CD1c-positive myeloid dendritic cell (primary cell): ENCODE measurements around the gene KIF26B.

Experiments used
- DNase-seq: peaks from one replicate; pipeline ENCODE4 v3.0.0-alpha.2; 2016; ENCODE audit errors: extremely low spot score

KIF26B gene

DNA sequence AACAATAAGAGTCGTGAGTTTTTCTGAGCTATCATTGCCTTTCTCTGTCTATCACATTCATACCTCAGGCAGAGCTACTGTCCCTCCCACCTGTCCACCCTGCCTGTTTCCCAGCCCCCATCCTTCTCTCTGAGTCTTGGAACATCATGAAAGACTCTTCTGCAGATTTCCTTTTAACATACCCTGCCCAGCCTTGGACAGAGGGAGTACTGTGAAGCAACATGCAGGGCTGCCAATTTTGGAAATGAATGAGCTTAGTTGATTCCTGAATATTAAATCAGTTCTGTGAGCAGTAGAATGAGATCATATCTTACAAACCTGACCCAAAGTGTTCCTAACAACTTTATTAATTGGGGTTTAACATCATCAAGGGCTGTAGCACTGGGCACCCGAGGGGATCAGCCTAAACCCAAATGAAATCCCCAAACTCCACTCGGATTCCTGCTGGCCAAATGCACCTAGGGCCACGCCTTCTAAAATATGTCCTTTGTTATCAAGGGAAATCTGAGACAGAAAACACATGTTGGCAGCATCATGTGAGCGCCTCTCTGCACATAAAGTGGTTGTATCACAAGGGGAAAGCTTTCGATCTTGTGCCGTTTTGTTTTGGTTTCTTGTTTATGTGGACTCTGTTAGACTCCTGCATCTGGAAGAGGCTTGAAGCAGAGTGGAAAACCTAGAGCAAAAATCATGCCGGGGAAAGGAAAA lies 357.6 kb downstream of the KIF26B start:
- DNase-seq: no peak

DNA sequence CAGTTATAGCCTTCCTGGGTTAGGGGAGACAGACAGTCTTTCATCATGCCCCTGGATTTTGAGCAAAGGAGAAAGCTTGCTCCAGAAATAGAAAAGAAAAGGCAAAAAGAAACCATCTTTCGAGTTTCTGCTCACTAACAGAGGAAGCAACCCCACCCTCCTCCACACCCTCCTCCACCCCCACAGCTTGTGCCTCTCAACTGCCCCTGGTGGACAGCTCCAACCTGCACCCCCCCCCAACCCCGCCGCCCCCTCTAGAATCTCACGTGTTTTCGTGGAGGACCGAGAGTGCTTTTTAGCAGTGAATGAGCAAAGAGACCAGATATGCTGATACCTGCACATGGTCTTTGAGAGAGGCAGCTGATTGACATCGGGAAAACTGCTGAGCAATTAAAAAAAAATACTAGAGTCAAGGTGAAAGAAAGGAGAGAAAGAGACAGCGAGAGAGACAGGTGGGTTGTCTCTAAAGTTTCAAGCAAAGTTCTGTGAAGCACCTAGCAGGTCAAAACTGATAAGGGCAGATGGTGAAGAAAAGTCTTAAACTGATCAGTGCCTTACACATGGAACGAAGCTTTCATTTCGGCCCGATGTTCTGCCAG lies 358.3 kb downstream of the KIF26B start:
- peak; percentile 42 for DNase-seq

DNA sequence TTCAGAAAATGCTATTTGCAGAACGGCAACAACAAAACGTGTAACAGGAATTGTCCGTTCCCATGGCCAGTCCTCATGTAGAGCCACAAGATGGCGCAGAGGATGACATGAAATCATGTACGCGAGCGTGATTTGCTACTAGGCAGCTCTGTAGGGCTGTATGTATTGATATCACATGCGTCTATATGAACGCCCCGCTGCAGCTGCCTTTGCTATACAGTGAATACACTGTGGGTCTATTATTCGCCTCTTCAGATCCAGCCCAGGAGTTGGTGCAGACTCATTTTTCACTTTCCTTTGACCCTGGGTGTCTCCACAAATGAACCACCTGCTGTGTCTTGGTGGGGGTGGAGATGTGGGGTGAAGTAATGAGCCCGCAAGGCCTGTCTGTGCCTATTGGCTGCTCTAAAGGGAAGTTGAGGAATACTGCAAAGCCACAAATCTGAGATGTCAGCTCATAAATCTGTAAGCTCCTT lies 361.5 kb downstream of the KIF26B start:
- peak; percentile 6 for DNase-seq

DNA sequence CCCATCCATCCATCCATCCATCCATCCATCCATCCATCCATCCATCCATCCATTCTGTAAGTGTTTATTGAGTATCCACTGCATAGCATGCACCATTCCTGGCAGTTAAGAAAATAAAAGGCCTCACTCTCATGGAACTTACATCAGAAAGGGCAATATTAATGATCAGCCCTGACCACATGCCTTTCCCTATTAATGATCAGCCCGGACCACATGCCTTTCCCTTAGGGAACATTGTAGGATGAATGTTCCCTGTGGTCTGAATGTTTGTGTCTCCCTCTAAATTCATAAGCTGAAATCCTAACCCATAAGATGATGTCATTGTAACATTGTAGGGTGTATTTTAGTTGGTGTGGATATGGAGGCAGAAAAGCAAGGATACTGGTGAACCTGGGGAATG lies 365.8 kb downstream of the KIF26B start:
- DNase-seq: no peak

DNA sequence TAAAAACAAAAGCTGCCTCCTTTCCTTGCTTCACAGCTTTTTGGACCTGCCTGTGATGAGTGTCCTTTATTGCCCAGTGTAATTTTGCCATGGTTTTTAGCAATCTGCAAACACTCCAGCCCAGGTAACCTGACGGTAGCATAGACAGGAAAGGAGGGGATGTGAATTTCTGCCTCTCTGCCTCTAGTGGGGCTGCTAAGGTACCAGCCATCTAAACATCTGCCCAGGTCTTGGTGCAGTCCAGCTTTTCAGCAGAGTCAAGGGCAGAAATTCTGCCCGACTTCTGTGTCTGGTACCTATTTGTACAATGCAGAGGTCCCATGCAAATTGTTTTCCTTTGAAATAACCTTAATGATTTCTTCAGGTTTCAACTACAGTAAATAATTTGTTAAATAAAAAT lies 371.4 kb downstream of the KIF26B start:
- no peak for DNase-seq

DNA sequence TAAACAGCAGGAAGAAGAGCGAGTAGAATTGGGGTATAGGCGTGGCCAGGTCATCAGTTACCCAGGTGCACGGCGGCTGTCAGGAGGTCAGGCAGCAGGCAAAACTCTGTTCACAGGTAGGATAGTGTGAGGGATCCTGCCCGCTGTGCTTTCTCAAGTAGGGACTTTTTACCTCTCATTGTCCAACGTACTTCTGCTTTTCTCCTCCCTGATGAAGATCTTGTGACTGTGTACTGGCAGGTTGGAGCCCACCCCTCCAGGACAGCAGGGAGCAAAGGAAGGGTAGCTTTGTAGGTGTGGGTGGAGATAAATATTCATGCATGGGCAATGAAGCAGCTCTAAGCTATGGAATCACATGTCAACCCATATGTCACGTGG lies 373.5 kb downstream of the KIF26B start:
- no peak for DNase-seq

DNA sequence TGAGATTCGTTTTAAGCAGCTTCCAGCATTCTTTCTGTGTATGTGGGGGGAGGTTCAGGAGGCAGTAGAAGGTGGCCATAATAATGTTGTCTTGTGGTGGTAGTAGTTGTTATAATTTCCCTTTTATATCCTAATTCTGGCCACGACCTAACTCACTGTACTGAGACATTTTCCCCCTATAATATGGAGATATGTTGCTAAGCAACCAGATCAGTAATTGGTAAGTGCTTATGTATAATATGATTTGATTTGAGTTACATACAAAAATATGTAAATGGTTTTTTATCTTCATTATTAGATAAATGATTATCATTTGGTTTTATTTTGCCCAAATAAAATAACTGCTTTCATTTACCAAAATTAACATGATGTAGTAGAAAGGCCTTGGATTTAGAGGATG lies 376.2 kb downstream of the KIF26B start:
- DNase-seq: no peak

DNA sequence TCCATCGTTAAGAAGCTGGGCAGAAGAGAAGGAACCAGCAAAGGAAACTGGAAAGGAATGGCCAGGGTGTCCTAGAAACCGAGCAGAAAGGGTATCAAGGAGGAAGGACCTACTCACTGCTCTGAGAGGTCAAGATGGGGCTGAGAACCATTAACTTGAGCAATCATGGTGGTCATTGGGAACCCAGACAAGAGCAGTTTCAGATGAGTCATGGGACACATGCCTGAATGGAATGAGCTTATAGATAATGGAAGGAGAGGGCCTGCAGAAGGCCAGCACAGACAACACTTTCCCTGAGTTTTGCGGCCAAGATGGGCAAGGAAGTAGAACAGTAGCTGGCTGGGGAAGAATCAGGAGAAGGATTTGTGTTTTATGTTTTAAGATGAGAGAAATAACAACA lies 383.2 kb downstream of the KIF26B start:
- no peak for DNase-seq

DNA sequence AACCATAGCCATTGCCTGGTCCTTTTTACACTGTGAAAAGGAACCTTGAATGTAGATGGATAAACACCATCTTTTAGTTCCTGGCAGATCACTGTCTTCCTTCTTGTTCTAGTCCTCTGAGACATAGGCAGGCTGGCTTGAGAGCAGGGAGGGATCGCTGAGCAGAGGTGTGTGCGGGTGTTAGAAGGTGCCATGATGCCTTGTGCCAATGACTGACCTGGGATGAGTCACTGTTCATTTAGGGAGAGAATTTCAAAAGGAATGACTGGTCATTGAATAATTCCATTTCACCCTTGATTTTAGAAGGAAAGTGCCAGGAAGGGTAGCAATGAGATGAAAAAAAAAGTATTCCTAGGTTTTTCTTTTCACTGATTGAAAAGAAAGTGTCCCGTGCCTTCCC lies 383.9 kb downstream of the KIF26B start:
- DNase-seq: no peak

DNA sequence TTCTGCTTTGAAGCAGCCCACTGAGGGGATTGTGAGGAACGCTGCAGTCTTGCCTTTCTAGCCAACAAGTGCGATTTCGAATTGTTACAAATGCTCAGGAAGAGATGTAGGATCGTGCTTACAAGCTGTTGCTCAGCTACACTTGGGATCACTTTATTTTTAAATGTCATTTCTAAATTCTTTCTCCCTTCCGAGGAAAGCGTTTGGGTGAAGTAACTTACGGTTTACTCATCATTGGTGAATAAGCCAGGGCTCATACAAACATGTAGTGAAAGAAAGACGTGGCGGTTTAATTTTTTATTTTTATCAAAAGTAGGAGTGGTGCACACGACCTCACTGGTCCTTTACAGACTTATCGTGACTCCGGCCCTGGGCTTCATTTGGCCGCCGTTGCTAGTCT lies 386.6 kb downstream of the KIF26B start:
- no peak for DNase-seq

DNA sequence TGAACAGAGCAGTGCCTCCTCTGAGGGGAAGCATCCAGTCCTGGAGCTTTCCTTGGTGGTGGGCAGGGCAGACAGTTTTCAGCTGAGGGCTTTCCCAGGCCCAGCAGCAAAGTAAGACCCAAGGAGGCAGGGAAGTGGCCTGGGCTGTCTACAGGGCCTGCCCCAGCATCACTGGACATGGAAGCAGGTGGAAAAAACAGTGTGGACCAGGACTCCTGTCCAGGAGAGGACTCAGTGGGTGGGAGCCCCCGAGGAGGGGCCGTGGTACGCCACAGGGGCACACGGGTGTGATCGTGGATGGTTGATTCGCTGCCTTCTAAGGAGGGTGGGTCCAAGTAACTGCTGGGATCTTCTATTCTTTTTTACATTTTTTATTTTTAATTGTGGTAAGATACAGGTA lies 387.6 kb downstream of the KIF26B start:
- no peak for DNase-seq

DNA sequence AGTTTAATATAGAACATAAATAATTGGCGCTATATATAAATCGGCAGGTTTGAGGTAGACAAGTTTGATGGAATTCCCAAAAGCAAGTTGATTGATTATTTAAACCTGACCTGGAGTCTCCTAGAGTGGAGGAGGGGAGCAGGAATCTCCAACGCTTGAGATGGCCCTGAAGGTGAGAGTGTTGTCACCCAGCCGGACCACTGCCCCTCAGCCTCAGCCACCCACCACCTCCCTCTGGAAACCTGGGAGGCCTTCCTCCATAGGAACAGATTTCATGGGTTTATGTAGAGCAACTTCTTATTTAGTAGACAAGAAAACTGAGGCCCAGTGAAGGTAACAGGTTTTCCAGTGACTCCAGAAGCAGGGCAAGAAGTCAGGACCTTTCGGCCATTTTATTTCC lies 389.5 kb downstream of the KIF26B start:
- no peak for DNase-seq

DNA sequence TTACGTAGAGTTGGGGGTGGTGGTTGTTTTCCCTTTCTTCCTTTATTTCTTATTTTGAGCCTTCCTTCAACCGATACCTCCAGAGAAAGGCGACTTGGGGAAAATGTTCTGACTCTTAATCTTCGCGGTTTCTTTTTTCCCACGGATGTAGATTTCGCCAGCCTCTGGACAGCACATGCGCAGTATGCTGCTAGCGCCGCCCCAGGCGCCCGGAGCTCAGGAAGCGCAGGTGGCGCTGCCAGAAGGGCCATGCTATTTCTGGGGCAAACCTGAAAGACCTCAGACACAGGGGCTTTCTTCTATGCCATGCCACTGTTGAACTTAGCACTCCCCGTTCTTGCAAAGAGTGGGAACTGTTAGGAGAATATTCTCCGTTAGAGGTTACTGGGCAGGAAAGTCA lies 392.1 kb downstream of the KIF26B start:
- no peak for DNase-seq

DNA sequence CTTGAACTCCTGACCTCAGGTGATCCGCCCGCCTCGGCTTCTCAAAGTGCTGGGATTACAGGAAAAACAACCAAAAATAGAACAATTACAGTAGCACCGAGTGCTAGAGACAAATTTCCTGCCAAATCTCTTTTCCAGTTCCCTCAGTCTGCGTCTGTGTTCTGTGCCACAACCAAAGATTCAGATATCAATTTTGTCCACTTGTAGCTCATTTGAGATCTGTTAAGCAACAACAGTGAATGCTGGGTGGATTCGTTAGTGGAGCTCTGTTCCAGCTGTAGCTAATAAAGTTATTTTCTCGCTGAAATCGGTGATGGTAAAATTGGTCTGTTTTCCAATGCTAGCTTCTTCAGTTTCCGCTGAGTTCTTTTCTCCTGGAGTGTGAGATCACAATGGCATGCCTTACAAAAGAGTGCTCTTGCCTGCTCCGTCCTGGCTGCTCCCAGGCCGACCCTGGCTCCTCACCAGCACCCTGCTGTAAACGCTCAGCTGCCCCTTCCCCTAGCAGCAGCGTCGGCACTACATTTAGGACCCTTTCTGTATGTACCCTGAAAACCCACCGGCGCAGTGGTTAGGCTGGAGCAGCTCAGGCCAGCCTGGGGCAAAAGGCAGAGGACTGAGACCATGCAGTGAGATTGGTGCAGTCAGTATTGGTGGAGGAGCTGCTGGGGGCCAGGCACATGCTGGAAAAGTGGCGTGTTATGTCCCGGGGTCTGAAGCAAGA lies 395.4 kb downstream of the KIF26B start:
- DNase-seq: no peak

DNA sequence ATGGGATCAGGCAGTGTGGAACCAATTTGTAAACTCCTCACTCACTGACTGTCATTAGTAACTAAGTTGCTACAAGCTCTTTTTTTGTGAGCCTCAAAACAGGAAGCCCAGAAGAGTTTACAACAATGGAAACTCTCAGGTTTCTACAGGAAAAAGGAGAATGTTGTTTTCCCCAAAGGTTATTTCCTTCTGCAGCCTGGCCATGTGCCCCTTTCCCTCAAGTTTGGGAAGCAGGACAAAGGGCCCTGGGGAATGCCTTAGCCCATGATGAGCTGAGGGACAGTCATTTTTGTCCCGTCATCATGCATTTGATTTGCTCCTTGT lies 395.9 kb downstream of the KIF26B start:
- no peak for DNase-seq

DNA sequence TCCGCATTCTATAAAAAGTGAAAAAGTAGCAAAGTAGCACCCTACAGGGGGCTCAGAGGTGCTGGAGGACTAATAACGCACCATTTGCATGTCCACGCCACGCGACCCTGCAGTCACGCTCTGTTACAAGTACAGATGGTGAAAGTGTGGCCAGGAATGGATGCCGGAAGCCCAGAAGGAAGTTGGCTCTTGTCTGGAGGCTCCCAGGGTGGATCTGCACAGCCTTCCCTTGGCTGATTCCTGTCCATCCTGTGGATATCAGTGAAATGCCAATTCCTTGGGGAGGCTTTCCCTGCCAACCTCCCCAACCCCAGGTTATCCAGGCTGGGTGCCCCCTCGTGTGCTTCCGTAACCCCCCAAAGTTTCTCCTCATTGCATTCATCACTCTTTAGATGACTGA lies 396.8 kb downstream of the KIF26B start:
- no peak for DNase-seq

DNA sequence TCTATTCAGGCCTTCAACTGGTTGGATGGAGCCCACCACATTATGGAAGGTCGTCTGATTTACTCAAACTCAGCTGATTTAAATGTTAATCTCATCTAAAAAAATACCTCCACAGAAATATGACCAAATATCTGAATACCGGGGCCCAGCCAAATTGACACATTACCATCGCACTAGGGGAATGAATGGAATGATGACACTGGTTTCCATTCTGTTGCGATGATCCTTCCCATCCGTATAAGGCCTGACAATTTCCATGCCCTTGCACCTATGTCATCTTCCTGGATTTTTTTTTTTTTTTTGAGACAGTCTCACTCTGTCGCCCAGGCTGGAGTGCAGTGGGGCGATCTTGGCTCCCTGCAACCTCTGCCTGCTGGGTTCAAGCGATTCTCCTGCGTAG lies 397.5 kb downstream of the KIF26B start:
- no peak for DNase-seq

DNA sequence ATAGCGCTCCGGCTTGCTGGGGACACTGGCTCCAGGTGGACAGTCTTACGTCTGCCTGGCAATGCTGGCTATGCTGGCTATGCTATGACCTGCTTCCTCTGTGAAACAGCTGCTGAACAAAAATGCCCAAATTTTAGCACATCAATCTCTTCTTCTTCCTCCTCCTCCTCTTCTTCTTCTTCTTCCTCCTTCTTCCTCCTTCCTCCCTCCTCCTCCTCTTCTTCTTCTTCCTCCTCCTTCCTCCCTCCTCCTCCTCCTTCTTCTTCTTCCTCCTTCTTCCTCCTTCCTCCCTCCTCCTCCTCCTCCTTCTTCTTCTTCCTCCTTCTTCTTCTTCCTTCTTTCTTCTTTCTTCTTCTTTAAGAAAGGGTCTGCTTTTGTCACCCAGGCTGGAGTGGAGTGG lies 401.3 kb downstream of the KIF26B start:
- DNase-seq: no peak

DNA sequence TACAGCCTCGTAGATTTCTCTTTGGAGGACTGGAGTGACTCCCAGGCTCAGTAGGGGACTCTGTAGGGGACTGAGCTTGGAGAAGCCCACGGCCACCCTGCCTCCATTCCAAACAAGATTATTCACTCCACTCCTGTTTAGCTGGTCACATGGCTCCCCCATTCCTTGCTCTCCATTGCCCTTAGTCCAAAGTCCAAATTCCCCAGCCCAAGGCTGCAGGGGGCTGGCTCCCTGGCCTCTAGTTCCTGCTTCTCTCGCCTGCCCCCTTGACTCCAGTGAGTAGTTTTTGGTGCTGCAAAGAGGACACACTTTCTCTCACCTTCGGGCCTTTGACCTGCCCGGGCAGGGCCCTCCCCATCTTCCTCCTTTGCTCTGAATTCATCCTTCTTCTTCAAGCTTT lies 403.3 kb downstream of the KIF26B start:
- no peak for DNase-seq

DNA sequence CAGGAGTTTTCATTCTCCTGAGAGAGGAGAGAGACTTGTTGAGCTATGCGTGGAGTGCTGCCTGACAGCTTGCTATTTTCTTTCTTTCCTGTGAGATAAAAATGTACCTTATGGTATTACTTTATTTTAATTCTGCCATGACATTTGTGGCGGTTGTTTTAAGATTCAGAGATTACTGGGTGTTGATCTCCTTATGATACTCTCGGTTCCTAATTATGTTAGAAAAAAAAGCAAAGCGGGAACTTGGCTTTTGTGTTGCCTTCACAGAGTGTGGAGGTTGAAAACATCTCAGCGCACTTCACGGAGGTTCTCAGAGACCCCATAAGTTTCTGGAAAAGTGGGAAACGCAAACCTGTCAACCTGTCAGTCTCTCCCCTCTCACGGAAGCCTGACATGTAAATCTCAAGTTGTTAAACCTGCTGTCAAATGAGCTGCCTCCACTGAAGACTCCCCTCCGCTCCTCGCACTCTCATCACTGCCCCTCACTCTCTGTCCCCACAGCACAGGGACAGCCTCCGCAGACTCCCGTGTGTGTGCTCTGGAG lies 405.6 kb downstream of the KIF26B start:
- no peak for DNase-seq

DNA sequence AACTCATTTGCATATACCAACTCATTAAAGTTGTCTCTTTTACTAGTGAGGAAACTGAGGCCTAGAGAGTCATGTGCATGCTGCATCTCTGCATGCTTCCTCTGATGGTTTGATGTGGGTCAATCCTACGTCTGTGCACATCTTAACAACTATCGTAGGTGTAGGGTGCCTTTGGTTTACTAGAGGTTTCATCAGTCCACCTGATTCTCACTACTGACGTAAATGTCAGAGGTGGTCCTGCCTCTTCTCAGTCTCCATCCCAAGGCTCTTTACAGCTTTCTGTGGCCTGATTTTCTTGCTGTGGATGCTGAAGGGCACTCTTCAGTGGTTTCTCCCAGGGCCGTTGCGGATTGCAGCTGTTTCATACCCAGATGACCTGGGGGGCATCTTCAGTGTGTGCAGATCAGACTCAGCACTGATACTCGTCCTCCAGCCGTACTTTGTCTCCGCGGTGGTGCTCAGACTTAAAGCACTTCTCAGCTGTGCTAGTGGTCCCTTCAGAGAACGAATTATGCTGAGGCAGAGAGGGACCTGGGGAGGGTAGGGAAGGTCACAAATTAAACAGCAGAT lies 407.0 kb downstream of the KIF26B start:
- DNase-seq: no peak

DNA sequence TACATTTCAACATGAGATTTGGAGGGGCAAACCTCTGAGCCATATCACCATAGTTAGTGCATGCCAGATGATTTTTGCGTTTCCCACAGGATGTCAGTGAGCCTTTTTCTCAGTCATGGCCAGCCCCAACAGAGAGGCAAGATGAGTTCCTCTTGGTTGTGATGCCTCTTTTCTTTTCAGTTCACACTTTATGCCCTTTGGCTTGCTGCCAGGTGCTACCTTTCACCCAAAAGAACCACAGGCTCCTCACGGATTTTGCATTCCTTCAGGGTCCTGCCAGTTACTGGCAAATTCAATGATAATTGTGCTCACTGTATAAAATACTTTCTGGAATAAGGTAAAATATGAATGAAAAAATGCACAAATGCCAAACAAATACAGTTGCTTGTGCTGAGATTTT lies 411.3 kb downstream of the KIF26B start:
- no peak for DNase-seq

DNA sequence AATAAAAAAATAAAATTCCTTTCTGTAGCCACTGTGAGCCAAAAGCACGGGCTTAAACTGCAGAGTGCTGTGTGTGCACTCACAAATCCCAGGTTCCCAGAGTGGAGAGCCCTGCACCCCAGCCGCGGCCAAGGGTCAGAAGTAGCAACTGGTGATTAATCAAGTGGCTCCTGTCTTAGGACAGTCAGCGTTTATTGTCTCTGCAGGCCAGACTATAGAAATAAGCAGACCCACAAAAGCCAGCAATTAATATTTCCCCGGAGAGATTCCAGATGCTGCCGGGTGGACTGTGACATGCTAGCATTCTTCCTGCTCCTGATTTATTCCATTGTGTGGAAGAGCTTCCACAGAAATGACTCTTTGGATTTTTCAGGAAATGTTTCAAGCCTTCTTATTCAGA lies 412.2 kb downstream of the KIF26B start:
- no peak for DNase-seq
